HL-60 (cell line): ENCODE data around the gene DCDC1.

Experiments
- CTCF ChIP-seq: IDR thresholded peaks from one replicate; pipeline ENCODE4 v1.5.1; 2011; ENCODE audit warnings: low read length, control low read depth, inconsistent platforms; ENCODE audit not compliant: insufficient read depth
- GABPA ChIP-seq: IDR thresholded peaks from 2 replicates; pipeline ENCODE4 v1.6.1; 2012; ENCODE audit warnings: low read depth
- POLR2AphosphoS5 ChIP-seq: IDR thresholded peaks from 2 replicates; pipeline ENCODE4 v1.6.1; 2012; ENCODE audit warnings: low read depth
- REST ChIP-seq: IDR thresholded peaks from 2 replicates; pipeline ENCODE4 v1.6.1; 2012; ENCODE audit warnings: low read depth; ENCODE audit not compliant: insufficient replicate concordance
- SPI1 ChIP-seq: IDR thresholded peaks from 2 replicates; pipeline ENCODE4 v1.6.1; 2012; ENCODE audit warnings: low read depth, mild to moderate bottlenecking, borderline replicate concordance

- no peak for TF ChIP-seq CTCF
- no peak for TF ChIP-seq POLR2AphosphoS5
- TF ChIP-seq REST, result no peak
- no peak for TF ChIP-seq SPI1
- TF ChIP-seq GABPA, result no peak
These were observed 237.8 kb downstream of the DCDC1 start for GRCh38 chr11:31131760-31132159.
